Fibroblast of pulmonary artery (primary cell): ENCODE data around the gene AGPAT4.

Experiments used
- DNase-seq: peaks from one replicate; pipeline ENCODE4 v3.0.0-alpha.2; 2010; ENCODE audit warnings: low read depth
- H3K4me3 ChIP-seq: replicated peaks from 2 replicates; pipeline ENCODE4 v1.5.1; 2011; ENCODE audit warnings: low read depth, mild to moderate bottlenecking, control low read depth, low read length, moderate library complexity
- CTCF ChIP-seq: IDR thresholded peaks from 2 replicates; pipeline ENCODE4 v1.5.1; 2011; ENCODE audit warnings: mild to moderate bottlenecking, control low read depth, low read length, inconsistent platforms; ENCODE audit errors: missing control alignments

AGPAT4 gene

GRCh38 chr6:161139766-161140553, 133.9 kb downstream of the AGPAT4 start:
- no peak overlapping the region for H3K4me3 ChIP-seq
- DNase-seq: no peak
- no peak for TF ChIP-seq CTCF

GRCh38 chr6:161139304-161139765, 134.5 kb downstream of the AGPAT4 start:
- TF ChIP-seq CTCF: no peak
- no peak overlapping the region for H3K4me3 ChIP-seq
- DNase-seq: no peak

- no peak for TF ChIP-seq CTCF
- H3K4me3 ChIP-seq: no peak overlapping the region
- no peak for DNase-seq
These were observed 135.1 kb downstream of the AGPAT4 start for GRCh38 chr6:161138543-161139303.

- no peak overlapping the region for H3K4me3 ChIP-seq
- no peak for DNase-seq
- TF ChIP-seq CTCF: no peak
These were observed 135.9 kb downstream of the AGPAT4 start for GRCh38 chr6:161137839-161138542.

- TF ChIP-seq CTCF: no peak
- no peak for DNase-seq
- no peak overlapping the region for H3K4me3 ChIP-seq
These were observed 136.5 kb downstream of the AGPAT4 start for GRCh38 chr6:161137320-161137719.

- H3K4me3 ChIP-seq: no peak overlapping the region
- no peak for DNase-seq
- no peak for TF ChIP-seq CTCF
These were observed 137.2 kb downstream of the AGPAT4 start for GRCh38 chr6:161136655-161137054.
